ENCODE results near the gene PFKFB3.

The PFKFB3 gene

DNA sequence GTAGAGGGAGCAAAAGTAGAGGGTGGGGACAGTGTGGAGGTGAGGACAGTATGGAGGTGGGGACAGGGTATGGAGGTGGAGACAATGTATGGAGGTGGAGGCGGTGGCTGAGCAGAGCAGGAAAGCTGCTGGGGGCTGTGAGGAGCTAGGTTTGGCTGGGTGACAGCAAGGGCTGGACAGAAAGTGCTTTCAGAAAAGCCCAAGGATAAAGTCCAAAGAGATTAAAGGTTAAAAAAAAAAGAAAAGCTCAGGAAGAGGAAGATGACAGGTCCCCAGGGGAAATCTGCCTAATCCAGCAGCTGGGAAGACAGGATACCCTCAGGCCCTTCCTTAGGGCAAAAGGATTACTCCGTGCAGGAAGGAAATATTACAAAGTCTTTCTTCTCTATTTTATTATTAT lies 32.1 kb upstream of the PFKFB3 start:
- TF ChIP-seq, protein P1, sequence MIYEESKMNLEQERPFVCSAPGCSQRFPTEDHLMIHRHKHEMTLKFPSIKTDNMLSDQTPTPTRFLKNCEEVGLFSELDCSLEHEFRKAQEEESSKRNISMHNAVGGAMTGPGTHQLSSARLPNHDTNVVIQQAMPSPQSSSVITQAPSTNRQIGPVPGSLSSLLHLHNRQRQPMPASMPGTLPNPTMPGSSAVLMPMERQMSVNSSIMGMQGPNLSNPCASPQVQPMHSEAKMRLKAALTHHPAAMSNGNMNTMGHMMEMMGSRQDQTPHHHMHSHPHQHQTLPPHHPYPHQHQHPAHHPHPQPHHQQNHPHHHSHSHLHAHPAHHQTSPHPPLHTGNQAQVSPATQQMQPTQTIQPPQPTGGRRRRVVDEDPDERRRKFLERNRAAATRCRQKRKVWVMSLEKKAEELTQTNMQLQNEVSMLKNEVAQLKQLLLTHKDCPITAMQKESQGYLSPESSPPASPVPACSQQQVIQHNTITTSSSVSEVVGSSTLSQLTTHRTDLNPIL (CRISPR knock-in tag; IDR thresholded peaks at IDR 0.05; ENCODE audit: low read depth): no peak
- no peak for TF ChIP-seq ESRRG (CRISPR knock-in tag; IDR thresholded peaks at IDR 0.05)
- TF ChIP-seq, protein P2, sequence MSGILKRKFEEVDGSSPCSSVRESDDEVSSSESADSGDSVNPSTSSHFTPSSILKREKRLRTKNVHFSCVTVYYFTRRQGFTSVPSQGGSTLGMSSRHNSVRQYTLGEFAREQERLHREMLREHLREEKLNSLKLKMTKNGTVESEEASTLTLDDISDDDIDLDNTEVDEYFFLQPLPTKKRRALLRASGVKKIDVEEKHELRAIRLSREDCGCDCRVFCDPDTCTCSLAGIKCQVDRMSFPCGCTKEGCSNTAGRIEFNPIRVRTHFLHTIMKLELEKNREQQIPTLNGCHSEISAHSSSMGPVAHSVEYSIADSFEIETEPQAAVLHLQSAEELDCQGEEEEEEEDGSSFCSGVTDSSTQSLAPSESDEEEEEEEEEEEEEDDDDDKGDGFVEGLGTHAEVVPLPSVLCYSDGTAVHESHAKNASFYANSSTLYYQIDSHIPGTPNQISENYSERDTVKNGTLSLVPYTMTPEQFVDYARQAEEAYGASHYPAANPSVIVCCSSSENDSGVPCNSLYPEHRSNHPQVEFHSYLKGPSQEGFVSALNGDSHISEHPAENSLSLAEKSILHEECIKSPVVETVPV (CRISPR knock-in tag; IDR thresholded peaks at IDR 0.05): no peak
- TF ChIP-seq, protein P3, sequence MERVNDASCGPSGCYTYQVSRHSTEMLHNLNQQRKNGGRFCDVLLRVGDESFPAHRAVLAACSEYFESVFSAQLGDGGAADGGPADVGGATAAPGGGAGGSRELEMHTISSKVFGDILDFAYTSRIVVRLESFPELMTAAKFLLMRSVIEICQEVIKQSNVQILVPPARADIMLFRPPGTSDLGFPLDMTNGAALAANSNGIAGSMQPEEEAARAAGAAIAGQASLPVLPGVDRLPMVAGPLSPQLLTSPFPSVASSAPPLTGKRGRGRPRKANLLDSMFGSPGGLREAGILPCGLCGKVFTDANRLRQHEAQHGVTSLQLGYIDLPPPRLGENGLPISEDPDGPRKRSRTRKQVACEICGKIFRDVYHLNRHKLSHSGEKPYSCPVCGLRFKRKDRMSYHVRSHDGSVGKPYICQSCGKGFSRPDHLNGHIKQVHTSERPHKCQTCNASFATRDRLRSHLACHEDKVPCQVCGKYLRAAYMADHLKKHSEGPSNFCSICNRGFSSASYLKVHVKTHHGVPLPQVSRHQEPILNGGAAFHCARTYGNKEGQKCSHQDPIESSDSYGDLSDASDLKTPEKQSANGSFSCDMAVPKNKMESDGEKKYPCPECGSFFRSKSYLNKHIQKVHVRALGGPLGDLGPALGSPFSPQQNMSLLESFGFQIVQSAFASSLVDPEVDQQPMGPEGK (CRISPR knock-in tag; IDR thresholded peaks at IDR 0.05; ENCODE audit: borderline replicate concordance): no peak
- no peak for TF ChIP-seq ZFP30 (CRISPR knock-in tag; IDR thresholded peaks at IDR 0.05)
- TF ChIP-seq OSR1 (CRISPR knock-in tag; IDR thresholded peaks at IDR 0.05): no peak
- TF ChIP-seq ZNF8 (CRISPR knock-in tag; IDR thresholded peaks at IDR 0.05): no peak
- TF ChIP-seq, protein P4, sequence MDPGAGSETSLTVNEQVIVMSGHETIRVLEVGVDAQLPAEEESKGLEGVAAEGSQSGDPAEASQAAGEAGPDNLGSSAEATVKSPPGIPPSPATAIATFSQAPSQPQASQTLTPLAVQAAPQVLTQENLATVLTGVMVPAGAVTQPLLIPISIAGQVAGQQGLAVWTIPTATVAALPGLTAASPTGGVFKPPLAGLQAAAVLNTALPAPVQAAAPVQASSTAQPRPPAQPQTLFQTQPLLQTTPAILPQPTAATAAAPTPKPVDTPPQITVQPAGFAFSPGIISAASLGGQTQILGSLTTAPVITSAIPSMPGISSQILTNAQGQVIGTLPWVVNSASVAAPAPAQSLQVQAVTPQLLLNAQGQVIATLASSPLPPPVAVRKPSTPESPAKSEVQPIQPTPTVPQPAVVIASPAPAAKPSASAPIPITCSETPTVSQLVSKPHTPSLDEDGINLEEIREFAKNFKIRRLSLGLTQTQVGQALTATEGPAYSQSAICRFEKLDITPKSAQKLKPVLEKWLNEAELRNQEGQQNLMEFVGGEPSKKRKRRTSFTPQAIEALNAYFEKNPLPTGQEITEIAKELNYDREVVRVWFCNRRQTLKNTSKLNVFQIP (CRISPR knock-in tag; IDR thresholded peaks at IDR 0.05; ENCODE audit: borderline replicate concordance, low read depth): no peak
- TF ChIP-seq ZC3H10 (CRISPR knock-in tag; IDR thresholded peaks at IDR 0.05): no peak
- TF ChIP-seq SNAI2 (CRISPR knock-in tag; IDR thresholded peaks at IDR 0.05): no peak
- TF ChIP-seq GLIS3 (CRISPR knock-in tag; IDR thresholded peaks at IDR 0.05): no peak
- no peak for TF ChIP-seq PPARA (CRISPR knock-in tag; IDR thresholded peaks at IDR 0.05; ENCODE audit: borderline replicate concordance)
- TF ChIP-seq ZFP3 (CRISPR knock-in tag; IDR thresholded peaks at IDR 0.05): no peak
- no peak for TF ChIP-seq ISL1 (CRISPR knock-in tag; IDR thresholded peaks at IDR 0.05)
- TF ChIP-seq TCF4 (CRISPR knock-in tag; IDR thresholded peaks at IDR 0.05; ENCODE audit: borderline replicate concordance): no peak
- TF ChIP-seq ARNTL (CRISPR knock-in tag; IDR thresholded peaks at IDR 0.05; ENCODE audit: borderline replicate concordance, low read depth): no peak
- no peak for TF ChIP-seq RARB (CRISPR knock-in tag; IDR thresholded peaks at IDR 0.05)
- TF ChIP-seq ZNF70 (CRISPR knock-in tag; IDR thresholded peaks at IDR 0.05): no peak
- TF ChIP-seq TOX (CRISPR knock-in tag; IDR thresholded peaks at IDR 0.05; ENCODE audit: borderline replicate concordance): no peak
- TF ChIP-seq ZNF565 (CRISPR knock-in tag; conservative IDR thresholded peaks at IDR 0.05; ENCODE audit: low read depth): no peak
- ATAC-seq: no peak

DNA sequence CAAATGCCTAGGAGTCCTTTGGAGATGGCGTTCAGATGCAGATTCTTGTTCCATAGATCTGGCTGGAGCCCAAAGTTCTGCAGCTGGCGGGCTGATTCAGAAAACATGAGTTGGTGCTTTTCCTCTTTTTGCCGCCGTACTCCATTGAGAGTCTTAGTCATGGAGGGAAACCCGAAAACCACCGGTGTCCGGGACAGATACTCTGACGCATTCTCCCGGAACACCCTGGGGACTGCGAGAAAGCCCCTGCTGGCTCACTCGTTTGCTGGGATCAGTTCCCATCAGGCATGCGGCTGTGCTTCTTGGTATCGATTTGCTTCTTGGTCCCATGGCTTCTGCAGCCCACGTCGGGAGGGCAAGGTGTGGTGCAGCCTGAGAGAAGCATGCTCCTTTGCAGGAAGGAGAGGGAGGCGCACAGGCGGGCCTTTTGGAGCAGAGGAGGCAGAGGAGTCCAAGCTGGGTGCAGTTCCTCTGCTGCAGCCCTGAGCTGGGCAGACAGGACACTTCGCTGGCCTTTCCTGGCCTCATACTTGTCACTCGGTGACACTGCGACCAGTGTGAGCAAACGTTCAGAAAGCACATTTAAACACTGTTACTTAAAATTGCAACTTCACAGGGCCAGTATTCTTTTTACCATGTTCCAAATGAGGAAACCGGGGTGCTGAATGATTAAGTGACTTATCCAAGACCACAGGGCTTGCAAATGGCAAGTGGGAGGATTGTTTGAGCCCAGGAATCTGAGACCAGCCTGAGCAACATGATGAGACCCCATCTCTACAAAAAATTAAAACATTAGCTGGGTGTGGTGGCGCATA lies 30.6 kb upstream of the PFKFB3 start:
- ATAC-seq: no peak; the same call in 2 of the 3 replicates
- no peak for TF ChIP-seq ZFP30 (CRISPR knock-in tag; IDR thresholded peaks at IDR 0.05)
- no peak for TF ChIP-seq ISL1 (CRISPR knock-in tag; IDR thresholded peaks at IDR 0.05)
- TF ChIP-seq ZC3H10 (CRISPR knock-in tag; IDR thresholded peaks at IDR 0.05): no peak
- TF ChIP-seq ESRRG (CRISPR knock-in tag; IDR thresholded peaks at IDR 0.05): no peak
- TF ChIP-seq, protein P3 (CRISPR knock-in tag; IDR thresholded peaks at IDR 0.05; ENCODE audit: borderline replicate concordance): no peak
- TF ChIP-seq RARB (CRISPR knock-in tag; IDR thresholded peaks at IDR 0.05): no peak
- no peak for TF ChIP-seq ZNF8 (CRISPR knock-in tag; IDR thresholded peaks at IDR 0.05)
- TF ChIP-seq TOX (CRISPR knock-in tag; IDR thresholded peaks at IDR 0.05; ENCODE audit: borderline replicate concordance): no peak
- TF ChIP-seq GLIS3 (CRISPR knock-in tag; IDR thresholded peaks at IDR 0.05): no peak
- no peak for TF ChIP-seq PPARA (CRISPR knock-in tag; IDR thresholded peaks at IDR 0.05; ENCODE audit: borderline replicate concordance)
- no peak for TF ChIP-seq CSDC2 (CRISPR knock-in tag; IDR thresholded peaks at IDR 0.05)
- TF ChIP-seq SNAI2 (CRISPR knock-in tag; IDR thresholded peaks at IDR 0.05): no peak
- TF ChIP-seq BACH2 (CRISPR knock-in tag; IDR thresholded peaks at IDR 0.05; ENCODE audit: borderline replicate concordance): no peak
- TF ChIP-seq, protein P1 (CRISPR knock-in tag; IDR thresholded peaks at IDR 0.05; ENCODE audit: low read depth): no peak
- TF ChIP-seq, protein P2 (CRISPR knock-in tag; IDR thresholded peaks at IDR 0.05): no peak

All from SK-N-SH treated with all-trans-retinoic acid at 6 μM for 48 hours (cell line).